Ishikawa (cell line): Measurements from ENCODE around the gene COA1.

Experiments
- CEBPB ChIP-seq: IDR thresholded peaks from 2 replicates; pipeline ENCODE4 v1.6.1; 2012
- CREB1 ChIP-seq: IDR thresholded peaks from 2 replicates; pipeline ENCODE4 v1.6.1; 2012; ENCODE audit warnings: low read depth
- EGR1 ChIP-seq: IDR thresholded peaks from 2 replicates; pipeline ENCODE4 v1.6.1; 2012
- EP300 ChIP-seq: IDR thresholded peaks from 2 replicates; pipeline ENCODE4 v1.6.1; 2012; ENCODE audit warnings: borderline replicate concordance
- FOXM1 ChIP-seq: IDR thresholded peaks from 2 replicates; pipeline ENCODE4 v1.6.1; 2012; ENCODE audit warnings: low read depth, borderline replicate concordance
- NFIC ChIP-seq: IDR thresholded peaks from 2 replicates; pipeline ENCODE4 v1.6.1; 2012
- RAD21 ChIP-seq: IDR thresholded peaks from 2 replicates; pipeline ENCODE4 v1.6.1; 2012; ENCODE audit warnings: low read depth
- REST ChIP-seq: IDR thresholded peaks from 2 replicates; pipeline ENCODE4 v1.6.1; 2012; ENCODE audit warnings: low read depth, mild to moderate bottlenecking
- TAF1 ChIP-seq: IDR thresholded peaks from 2 replicates; pipeline ENCODE4 v1.6.1; 2012; ENCODE audit warnings: low read depth, mild to moderate bottlenecking
- TCF12 ChIP-seq: IDR thresholded peaks from 2 replicates; pipeline ENCODE4 v1.6.1; 2012; ENCODE audit warnings: low read depth
- TEAD4 ChIP-seq: IDR thresholded peaks from 2 replicates; pipeline ENCODE4 v1.6.1; 2012
- YY1 ChIP-seq: IDR thresholded peaks from 2 replicates; pipeline ENCODE4 v1.6.1; 2012; ENCODE audit warnings: low read depth
- ZBTB7A ChIP-seq: IDR thresholded peaks from 2 replicates; pipeline ENCODE4 v1.6.1; 2012; ENCODE audit warnings: low read depth
- TF ChIP-seq, protein P1 (sequence below): IDR thresholded peaks from 2 replicates; pipeline ENCODE4 v1.6.1; 2012
- TF ChIP-seq, protein P2 (sequence below): IDR thresholded peaks from 2 replicates; pipeline ENCODE4 v1.6.1; 2012

COA1 gene

DNA sequence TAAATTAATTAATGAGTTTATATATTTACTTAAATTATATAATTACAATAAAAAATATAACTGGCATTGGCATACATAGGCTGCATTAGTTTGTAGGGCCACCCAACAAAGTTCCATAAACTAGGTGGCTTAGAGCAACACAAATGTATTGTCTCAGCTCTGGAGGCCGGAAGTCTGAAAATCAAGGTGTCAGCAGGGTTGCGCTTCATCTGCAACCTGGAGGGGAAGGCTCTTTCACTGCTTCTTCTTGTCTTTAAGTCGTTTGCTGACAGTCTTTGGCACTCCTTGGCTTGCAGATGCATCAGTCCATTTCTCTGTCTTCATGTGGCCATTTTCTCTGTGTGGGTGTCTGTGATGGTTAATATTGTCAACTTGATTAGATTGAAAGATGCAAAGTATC, 23.1 kb upstream of the COA1 start:
- TF ChIP-seq TCF12 (no peak), RAD21 (no peak), NFIC (no peak), CEBPB (no peak), CREB1 (no peak), EP300 (no peak), FOXM1 (no peak), REST (no peak), ZBTB7A (no peak)
- TF ChIP-seq, protein P1, sequence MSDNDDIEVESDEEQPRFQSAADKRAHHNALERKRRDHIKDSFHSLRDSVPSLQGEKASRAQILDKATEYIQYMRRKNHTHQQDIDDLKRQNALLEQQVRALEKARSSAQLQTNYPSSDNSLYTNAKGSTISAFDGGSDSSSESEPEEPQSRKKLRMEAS: no peak

GRCh38 chr7:43750016-43750887, 20.9 kb upstream of the COA1 start:
- no peak for TF ChIP-seq REST
- TF ChIP-seq RAD21: no peak
- no peak for TF ChIP-seq EP300
- TF ChIP-seq FOXM1: no peak
- no peak for TF ChIP-seq EGR1
- TF ChIP-seq, protein P1: no peak
- TF ChIP-seq, protein P2, sequence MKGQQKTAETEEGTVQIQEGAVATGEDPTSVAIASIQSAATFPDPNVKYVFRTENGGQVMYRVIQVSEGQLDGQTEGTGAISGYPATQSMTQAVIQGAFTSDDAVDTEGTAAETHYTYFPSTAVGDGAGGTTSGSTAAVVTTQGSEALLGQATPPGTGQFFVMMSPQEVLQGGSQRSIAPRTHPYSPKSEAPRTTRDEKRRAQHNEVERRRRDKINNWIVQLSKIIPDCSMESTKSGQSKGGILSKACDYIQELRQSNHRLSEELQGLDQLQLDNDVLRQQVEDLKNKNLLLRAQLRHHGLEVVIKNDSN: no peak
- no peak for TF ChIP-seq TEAD4
- no peak for TF ChIP-seq TCF12
- no peak for TF ChIP-seq NFIC
- TF ChIP-seq TAF1: no peak
- TF ChIP-seq CEBPB: no peak
- TF ChIP-seq CREB1: no peak
- TF ChIP-seq ZBTB7A: no peak
- TF ChIP-seq YY1: no peak

- TF ChIP-seq, protein P2: no peak
- TF ChIP-seq RAD21 (no peak), TCF12 (no peak), ZBTB7A (no peak), TEAD4 (no peak), TAF1 (no peak), EGR1 (no peak), EP300 (no peak), REST (no peak)
Measured at GRCh38 chr7:43749383-43749940, 20.1 kb upstream of the COA1 start.

- TF ChIP-seq, protein P2: no peak
- no peak for TF ChIP-seq RAD21
Measured at GRCh38 chr7:43747328-43748105, 18.2 kb upstream of the COA1 start.
